Measurements from ENCODE around the gene CEP250.
A peak's percentile ranks its signal among the peaks of the same experiment; 100 is the strongest.
"Not testable (repeated sequence)": the region's sequence is repeated elsewhere in the genome, so short reads cannot be mapped to it uniquely, and the experiment has no call there.

CEP250 gene

DNA sequence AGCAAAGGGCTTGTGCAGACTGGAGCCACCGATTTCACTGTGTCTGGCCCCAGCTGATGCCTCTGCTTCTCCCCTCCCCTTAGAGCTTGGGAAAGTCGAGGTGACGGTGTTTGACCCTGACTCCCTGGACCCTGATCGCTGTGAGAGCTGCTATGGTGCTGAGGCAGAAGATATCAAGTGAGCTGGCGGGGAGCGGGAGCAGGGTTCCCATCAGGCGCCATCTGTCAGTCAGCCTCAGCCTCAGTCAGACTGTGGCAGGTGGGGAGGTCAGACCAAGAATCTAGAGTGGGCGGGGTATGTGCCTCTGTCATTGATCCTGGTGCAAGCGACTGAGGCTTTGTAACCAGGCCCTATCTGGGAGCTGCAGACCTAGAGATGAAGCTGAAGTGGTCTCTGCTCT is 91.9 kb downstream of the CEP250 start:
- in situ Hi-C loops (cut with MboI; ENCODE audit: low pct_unique_long_range_greater_than_20kb, low sequenced_read_pairs) = no loop called here
- no peak for DNase-seq

DNA sequence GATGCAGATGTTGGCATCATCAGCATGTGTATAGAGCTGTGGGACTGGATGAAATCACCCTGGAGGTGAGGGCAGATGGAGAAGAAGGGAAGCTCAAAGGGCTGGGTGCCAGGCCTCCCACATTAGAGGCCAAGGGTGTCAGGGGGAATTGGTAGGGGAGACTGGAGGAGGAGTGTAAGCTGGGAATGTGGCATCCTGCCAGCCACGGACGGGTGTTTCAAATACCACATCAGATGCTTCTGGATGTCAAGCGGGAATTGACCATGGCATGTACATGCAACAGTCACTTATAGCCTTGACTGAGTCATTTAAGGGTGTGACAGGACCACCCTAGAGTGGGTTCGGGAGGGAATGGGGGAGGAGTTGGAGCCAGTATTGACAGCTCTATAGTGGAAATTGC is 96.1 kb downstream of the CEP250 start:
- DNase-seq = no peak
- in situ Hi-C loops (cut with MboI; ENCODE audit: low pct_unique_long_range_greater_than_20kb, low sequenced_read_pairs) = no loop called here

GRCh38 chr20:35552914-35553313 is 97.5 kb downstream of the CEP250 start:
- in situ Hi-C loops (cut with MboI; ENCODE audit: low pct_unique_long_range_greater_than_20kb, low sequenced_read_pairs) = no loop called here
- DNase-seq = no peak

DNA sequence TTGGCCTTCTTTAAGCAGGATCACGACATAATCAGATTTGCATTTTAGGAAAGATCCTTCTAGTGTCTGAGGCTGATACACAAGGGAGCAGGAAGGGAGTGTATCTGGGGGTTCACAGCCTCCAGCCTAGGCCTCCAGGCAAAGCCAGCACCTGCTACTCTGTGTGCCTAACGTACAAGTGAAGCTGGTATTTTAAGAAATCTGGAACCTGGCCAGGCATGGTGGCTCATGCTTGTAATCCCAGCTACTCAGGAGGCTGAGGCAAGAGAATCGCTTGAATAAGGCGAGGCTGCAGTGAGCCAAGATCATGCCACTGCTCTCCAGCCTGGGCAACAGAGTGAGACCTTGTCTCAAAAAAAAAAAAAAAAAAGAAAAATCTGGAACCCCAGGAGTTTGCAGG is 100.1 kb downstream of the CEP250 start:
- DNase-seq; in situ Hi-C loops (cut with MboI; ENCODE audit: low pct_unique_long_range_greater_than_20kb, low sequenced_read_pairs): not testable (repeated sequence)

DNA sequence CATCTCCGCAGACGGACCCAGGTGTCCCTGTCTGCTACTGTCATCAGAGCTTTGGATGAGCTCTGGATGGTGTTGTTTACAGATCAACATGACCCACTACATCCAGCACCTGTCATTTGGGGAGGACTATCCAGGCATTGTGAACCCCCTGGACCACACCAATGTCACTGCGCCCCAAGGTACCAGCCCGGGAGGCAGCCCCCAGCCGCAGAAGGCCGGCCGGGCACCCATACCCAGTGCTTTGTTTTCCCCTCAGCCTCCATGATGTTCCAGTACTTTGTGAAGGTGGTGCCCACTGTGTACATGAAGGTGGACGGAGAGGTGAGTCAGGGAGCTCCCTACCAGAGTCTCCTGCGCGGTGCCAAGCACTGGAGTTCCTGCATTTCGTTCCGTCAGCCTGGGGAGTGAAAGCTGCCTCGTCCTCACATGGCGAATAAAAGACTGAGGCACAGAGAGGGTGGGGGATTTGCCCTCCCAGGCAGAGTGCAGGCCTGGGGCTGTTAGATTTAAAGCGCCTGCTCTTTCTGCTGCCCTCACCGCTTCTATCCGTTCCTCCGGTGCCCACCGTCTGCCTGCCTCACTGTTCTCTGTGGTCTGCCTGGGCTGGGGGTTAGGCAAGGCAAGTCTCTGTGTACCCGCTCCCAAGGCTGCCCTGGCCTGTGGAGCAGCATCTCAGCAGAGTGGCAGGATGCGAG is 100.7 kb downstream of the CEP250 start:
- no peak for DNase-seq
- in situ Hi-C loops (cut with MboI; ENCODE audit: low pct_unique_long_range_greater_than_20kb, low sequenced_read_pairs) = no loop called here

- no peak for DNase-seq
- in situ Hi-C loops (cut with MboI; ENCODE audit: low pct_unique_long_range_greater_than_20kb, low sequenced_read_pairs) = no loop called here
Measured at GRCh38 chr20:35556871-35557270, 101.5 kb downstream of the CEP250 start.

DNA sequence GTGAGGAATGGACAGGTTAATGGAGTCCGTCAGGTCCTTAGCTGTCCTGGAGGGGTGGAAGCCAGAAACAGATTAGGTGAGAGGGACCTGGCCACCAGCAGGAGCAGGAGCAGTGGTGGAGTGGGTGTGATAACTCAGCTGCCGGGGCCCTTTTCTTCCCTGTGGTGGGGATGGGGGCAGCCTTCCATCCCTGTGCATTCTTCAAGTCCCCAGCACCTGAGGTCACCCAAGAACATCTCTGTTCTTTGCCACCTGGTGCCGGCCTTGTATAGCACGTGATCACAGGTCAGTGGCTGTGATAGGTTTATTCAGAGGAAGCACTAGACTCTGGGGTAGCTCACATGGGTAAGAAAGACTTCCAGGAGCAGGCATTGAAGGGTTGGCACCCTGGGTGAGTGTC is 103.1 kb downstream of the CEP250 start:
- no peak for DNase-seq
- in situ Hi-C loops (cut with MboI; ENCODE audit: low pct_unique_long_range_greater_than_20kb, low sequenced_read_pairs) = no loop called here

DNA sequence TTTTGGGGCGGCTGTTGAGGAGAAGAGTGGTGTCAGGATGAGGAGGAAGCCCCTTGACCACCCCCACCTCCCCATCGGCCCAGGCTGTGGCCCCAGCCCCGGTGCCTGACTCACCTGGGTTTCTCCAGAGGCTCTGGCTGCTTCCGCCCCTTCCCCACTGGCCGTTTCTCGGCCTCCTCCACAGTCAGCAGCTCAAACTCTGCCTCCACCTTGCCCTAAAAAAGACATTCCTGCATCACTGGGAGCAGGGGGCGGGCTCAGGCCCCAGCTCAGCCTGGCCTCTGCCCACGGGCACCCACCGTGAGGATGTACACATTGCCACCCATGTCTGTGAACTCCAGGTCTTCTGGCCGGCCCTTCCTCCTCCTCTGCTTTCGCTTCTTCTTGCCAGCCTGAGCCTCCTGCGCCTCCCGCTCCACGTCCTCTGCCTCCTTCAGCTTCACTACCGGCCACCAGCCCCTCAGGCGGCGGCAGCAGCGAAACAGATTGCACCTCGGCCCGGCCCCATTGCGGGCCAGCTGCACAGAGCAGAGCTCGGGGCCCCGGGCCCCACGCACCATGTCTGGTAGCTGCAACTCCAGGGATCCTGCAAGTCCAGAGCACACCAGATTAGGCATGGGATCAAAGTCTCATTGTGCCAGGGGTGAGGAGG is 103.8 kb downstream of the CEP250 start:
- no peak for DNase-seq
- in situ Hi-C loops (cut with MboI; ENCODE audit: low pct_unique_long_range_greater_than_20kb, low sequenced_read_pairs) = no loop called here

GRCh38 chr20:35560105-35560511 is 104.7 kb downstream of the CEP250 start:
- no peak for DNase-seq
- in situ Hi-C loops (cut with MboI; ENCODE audit: low pct_unique_long_range_greater_than_20kb, low sequenced_read_pairs) = no loop called here

DNA sequence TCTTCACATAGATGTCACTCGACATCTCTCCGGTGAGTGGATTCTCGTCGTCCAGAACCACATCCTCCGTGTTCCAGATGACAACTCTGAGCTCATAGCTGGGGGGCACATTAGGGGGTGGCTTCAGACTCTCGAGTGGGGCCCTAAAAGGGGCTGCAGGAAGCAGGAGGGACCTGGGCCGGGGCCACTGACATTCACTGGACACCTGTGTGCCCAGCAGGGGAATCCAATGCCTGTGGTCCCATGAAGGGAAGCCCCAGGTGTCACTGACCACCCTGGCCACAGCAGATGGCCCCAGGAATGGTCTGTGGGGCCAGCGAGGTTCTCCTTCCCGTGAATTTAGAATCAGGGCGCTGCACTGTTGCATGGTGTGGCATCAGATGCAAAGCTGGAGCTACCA is 105.1 kb downstream of the CEP250 start:
- DNase-seq = no peak
- in situ Hi-C loops (cut with MboI; ENCODE audit: low pct_unique_long_range_greater_than_20kb, low sequenced_read_pairs) = no loop called here

GRCh38 chr20:35561268-35561667 is 105.9 kb downstream of the CEP250 start:
- peak; percentile 37 for DNase-seq

DNA sequence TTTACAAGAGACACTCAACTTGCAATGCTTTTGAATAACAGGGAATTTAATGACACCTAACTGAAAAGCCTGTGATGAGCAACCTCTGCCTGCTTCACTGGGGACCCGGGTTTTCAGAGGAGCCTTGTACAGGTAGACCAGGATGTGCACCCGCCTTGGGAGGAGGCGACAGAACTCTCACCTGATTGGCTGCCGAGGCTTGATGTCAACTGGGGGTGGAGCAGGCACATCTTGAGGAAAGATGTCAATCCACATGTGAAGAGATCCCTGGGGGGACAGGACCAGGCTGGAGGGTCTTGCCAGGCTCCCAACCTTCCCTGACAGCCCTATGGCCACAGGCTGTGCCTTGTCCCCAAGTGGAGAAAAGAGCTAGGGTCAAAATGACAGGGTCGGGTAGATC is 106.3 kb downstream of the CEP250 start:
- in situ Hi-C loops (cut with MboI; ENCODE audit: low pct_unique_long_range_greater_than_20kb, low sequenced_read_pairs) = no loop called here
- no peak for DNase-seq

More at GRCh38 chr20:35561268-35561667, 105.9 kb downstream of the CEP250 start:
- in situ Hi-C loops (cut with MboI; ENCODE audit: low pct_unique_long_range_greater_than_20kb, low sequenced_read_pairs) = no loop called here

GRCh38 chr20:35562541-35563110 is 107.2 kb downstream of the CEP250 start:
- in situ Hi-C loops (cut with MboI; ENCODE audit: low pct_unique_long_range_greater_than_20kb, low sequenced_read_pairs) = no loop called here
- no peak for DNase-seq

DNA sequence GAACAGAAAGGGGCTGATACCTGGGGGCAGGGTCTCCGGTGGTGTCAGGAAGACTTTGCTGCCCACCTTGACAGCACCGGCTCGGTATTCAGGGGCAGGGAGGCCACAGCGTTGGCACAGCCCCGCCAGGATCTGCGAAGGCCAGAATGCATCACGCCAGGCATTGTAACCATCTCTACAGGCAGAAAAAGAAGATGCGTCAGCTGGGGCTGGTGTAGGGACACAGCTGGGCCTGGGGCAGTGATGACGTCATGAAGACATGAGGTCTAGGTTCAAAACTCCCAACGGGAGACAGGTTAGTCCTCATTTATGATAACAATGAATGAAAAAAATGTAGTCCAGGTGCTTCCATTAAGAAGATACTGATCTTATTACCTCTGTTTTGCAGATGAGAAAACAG is 108.4 kb downstream of the CEP250 start:
- no peak for DNase-seq
- in situ Hi-C loops (cut with MboI; ENCODE audit: low pct_unique_long_range_greater_than_20kb, low sequenced_read_pairs) = no loop called here

DNA sequence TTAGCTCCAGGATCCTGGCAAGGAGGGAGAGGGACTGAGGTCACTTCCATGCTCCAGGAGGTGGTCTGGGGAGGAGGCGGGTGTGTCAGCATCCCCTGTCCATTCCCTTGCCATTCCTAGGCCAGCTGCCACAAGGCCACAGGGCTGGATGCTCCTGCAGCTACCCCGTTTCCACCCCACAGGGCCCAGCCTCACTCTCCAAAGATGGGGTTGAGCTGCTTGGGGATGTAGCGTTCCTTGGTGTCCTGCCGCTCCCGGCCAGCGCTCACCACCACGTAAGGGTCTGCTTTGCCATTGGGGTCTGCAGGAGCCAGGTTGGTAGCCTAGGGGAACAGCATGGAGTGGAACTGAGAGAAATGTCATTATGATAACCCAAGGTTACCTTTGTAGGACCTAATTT is 109.5 kb downstream of the CEP250 start:
- in situ Hi-C loops (cut with MboI; ENCODE audit: low pct_unique_long_range_greater_than_20kb, low sequenced_read_pairs) = no loop called here
- no peak for DNase-seq

DNA sequence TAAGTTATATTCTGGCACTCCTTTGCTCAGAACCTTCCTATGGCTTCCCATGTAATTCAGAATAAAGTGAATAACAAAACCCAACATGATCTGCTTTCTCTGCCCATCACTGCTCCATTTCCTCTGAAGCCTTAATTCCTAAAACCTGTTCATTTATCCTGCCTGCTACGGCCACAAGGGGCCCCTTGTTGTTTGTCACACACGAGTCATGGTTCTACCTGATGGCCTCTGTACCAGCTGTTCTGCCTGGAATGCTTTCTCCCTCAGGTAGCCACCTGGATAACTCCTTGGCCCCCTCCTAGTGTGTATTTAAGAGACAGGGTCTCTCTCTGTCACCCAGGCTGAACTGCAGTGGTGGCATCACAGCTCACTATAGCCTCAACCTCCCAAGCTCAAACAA is 113.2 kb downstream of the CEP250 start:
- in situ Hi-C loops (cut with MboI; ENCODE audit: low pct_unique_long_range_greater_than_20kb, low sequenced_read_pairs) = no loop called here
- peak; percentile 31 for DNase-seq
